Bronchial epithelial cell (primary cell): ENCODE results near the gene RAD51D. TPM values are rescaled to one million over a fixed set of nuclear protein-coding genes. Genes with fewer than 3 reads are reported as not detected.
A peak's percentile ranks its signal among the peaks of the same experiment; 100 is the strongest.

Experiments used
- DNase-seq: peaks from one replicate; pipeline ENCODE4 v3.0.0-alpha.2; 2010; ENCODE audit warnings: low read depth
- FAIRE-seq: peaks from 2 replicates; lab custom pipeline; 2011; peaks lifted over from hg19 to GRCh38; lab: Jason Lieb, UNC
- H3K27me3 ChIP-seq: 2 replicates; pipeline ENCODE4 v1.5.1; 2011; ENCODE audit warnings: low read length; ENCODE audit not compliant: control insufficient read depth, insufficient read depth
- H3K36me3 ChIP-seq: 2 replicates; pipeline ENCODE4 v1.5.1; 2011; ENCODE audit warnings: low read length; ENCODE audit not compliant: control insufficient read depth, insufficient read depth
- H3K4me3 ChIP-seq: 2 replicates; pipeline ENCODE4 v1.5.1; 2011; ENCODE audit warnings: mild to moderate bottlenecking, low read depth, low read length, control low read depth
- CTCF ChIP-seq: IDR thresholded peaks from 2 replicates; pipeline ENCODE4 v1.5.1; 2011; ENCODE audit warnings: mild to moderate bottlenecking, moderate library complexity, low read length, control low read depth, inconsistent platforms; ENCODE audit not compliant: insufficient read depth, severe bottlenecking
- total RNA-seq: library from RNA; depleted of rRNA; stranded (reverse); fragments of >200 nt; gene quantifications from 2 replicates; pipeline ENCODE4 v1.2.1, GENCODE V29; 2014

The RAD51D gene
- total RNA-seq, 1 donor from 2014 or later, result 2.4 TPM

GRCh38 chr17:35068249-35068648 is 51.4 kb downstream of the RAD51D start:
- DNase-seq, result no peak
- no peaks in the 10 kb centered on the region for H3K36me3 ChIP-seq
- FAIRE-seq, result no peak
- H3K4me3 ChIP-seq, result no peak overlapping the region
- H3K27me3 ChIP-seq, result no peaks in the 10 kb centered on the region
- no peak for TF ChIP-seq CTCF

- Histone ChIP-seq H3K27me3 (no peaks in the 10 kb centered on the region), H3K36me3 (peaks cover 2% of the 10 kb centered on the region), H3K4me3 (no peak overlapping the region)
- TF ChIP-seq CTCF, result no peak
- no peak for FAIRE-seq
- no peak for DNase-seq
These were observed 53.8 kb downstream of the RAD51D start for GRCh38 chr17:35065880-35066279.

- DNase-seq (no peak), FAIRE-seq (no peak)
- no peaks in the 10 kb centered on the region for H3K27me3 ChIP-seq
- no peak for TF ChIP-seq CTCF
- H3K4me3 ChIP-seq, result no peak overlapping the region
- peaks cover 2% of the 10 kb centered on the region for H3K36me3 ChIP-seq
These were observed 55.0 kb downstream of the RAD51D start for GRCh38 chr17:35064516-35065215.

- peak; percentile 99 for DNase-seq
- Histone ChIP-seq H3K27me3 (no peaks in the 10 kb centered on the region), H3K4me3 (no peak within 1 kb of the TSS), H3K36me3 (peaks cover 2% of the 10 kb centered on the region)
- peak; percentile 85 for FAIRE-seq
- TF ChIP-seq CTCF, result no peak
These were observed 56.0 kb downstream of the RAD51D start, which contains the start of gene RFFL for GRCh38 chr17:35063514-35064223. RFFL (minus strand) TSS chr17:35063707; CDS start chr17:35026553, 37,154 bp downstream.

- Histone ChIP-seq H3K27me3 (no peaks in the 10 kb centered on the region), H3K4me3 (no peak overlapping the region), H3K36me3 (peaks cover 2% of the 10 kb centered on the region)
- DNase-seq (no peak), FAIRE-seq (no peak)
- TF ChIP-seq CTCF, result no peak
These were observed 57.4 kb downstream of the RAD51D start for GRCh38 chr17:35062308-35062707.
